GM19099 (cell line): ENCODE measurements around the gene TDRD7.

Source experiments
- POLR2A ChIP-seq: IDR thresholded peaks from 3 replicates; pipeline ENCODE4 v1.6.1; 2011; ENCODE audit warnings: low read depth; ENCODE audit not compliant: insufficient read length; ENCODE audit errors: extremely low read depth

Gene TDRD7

DNA sequence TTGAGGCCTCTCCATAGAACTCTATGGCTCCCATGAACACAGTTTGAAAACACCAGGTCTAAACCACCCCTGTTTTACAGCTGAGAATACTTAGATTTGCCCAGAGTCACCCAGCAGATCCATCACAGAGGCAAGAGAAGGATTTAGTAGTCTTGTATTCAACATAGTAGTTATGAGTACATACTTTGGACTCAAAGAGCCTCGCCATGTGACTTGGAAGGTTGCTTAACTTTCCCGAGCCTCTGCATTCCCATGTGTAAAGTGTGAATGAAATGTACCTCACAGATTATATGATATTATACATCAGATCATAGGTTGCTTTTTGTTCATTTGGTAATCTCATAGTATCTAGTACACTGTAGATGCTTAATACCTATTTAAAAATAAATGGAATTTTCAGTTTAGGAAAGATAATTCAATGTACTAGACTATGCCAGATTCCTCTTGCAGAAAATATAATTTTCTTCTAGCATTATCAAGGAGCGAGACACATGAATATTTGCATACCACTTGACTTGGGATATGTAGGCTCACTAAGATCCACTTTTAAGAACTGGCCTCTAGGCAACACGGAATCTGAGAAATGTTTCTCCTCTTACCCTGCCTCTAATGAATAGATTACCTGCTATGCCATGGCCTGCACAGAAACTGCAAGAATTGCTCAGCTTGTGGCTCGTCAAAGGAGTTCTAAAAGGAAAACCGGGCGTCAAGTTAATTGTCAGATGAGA, 18.6 kb downstream of the TDRD7 start:
- no peak for TF ChIP-seq POLR2A

DNA sequence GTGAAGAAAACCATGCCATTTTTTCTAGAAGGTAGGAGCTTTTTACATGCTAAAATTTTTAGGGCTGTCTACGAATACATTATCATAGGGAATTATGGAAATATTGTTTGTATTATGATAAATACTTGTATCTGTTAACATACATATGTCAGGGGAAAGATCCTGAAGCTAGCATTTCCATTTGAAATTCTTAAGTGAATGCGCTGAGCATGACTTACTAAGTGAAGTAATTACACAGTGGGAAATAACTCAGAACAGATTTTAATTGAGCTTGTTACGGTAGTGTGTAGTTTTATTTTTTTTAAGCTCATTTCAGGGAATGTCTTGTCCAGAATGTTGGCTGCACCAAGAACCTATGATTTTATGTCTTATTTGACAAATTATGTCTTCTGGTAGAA, 19.1 kb downstream of the TDRD7 start:
- no peak for TF ChIP-seq POLR2A

DNA sequence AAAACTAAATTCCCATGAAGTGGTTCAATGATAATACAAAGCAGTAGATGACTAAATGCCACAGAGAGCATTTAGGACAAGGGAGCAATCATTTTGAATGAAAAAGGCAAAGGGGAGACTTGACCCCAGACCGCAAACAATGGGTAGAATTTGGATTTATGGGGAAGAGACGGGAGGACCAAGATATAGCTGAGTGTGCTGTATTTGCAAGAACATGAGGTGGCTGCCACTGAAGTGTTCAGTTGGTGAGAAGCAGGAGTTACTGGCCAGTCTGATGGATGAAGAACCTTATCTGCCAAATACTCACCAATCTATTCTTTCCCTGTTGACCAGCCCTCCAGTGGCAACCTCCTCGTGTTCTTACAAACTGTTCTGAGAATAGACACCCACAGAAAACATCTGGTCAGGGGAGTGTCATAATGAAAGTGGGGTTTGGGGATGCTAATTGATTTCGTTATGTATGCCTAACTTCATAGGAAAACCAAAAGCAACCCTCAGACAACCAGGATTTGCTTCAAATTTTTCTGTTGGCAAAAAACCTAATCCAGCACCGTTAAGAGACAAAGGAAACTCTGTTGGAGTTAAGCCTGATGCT, 19.8 kb downstream of the TDRD7 start:
- TF ChIP-seq POLR2A = no peak

DNA sequence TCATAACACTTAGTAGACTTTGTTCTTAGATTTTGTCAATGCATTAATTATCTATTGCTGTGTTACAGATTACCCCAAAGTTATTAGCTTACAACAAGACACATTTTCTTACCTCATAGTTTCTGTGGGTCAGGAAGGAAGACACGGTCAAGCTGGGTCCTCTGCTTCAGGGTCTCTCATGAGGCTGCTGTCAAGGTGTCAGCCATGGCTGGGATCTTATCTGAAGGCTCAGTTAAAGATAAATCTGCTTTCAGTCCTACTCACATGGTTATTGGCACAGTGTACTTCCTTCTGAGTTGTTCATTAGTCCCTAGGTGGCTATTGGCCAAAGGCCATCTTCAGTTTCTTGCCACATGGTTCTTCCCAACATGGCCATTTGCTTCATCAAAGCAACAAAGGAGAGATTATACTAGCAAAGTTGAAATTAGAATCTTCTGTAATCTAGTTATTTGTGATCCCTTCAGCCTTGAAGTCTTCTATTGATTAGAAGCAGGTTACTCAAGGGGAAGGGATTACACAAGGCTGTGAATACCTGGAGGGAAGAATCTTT, 25.2 kb downstream of the TDRD7 start:
- no peak for TF ChIP-seq POLR2A

DNA sequence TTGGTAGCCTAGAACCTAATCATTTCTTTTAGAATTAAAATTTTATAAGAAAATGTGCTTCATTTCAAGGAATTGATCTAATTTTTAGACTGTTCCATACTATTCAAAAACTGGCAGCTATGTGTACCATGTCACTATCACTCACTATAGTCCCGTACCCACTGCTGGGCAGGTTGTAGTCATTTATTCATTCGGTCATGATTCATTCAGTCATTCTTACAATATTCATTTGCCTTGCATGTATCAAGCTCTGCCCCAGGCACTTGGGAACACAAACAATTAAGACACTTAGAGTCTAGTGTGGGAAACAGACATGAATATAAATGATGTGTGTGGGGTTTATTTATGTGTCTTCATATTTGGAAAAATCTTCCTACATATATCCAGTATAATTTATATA, 26.4 kb downstream of the TDRD7 start:
- TF ChIP-seq POLR2A = no peak

DNA sequence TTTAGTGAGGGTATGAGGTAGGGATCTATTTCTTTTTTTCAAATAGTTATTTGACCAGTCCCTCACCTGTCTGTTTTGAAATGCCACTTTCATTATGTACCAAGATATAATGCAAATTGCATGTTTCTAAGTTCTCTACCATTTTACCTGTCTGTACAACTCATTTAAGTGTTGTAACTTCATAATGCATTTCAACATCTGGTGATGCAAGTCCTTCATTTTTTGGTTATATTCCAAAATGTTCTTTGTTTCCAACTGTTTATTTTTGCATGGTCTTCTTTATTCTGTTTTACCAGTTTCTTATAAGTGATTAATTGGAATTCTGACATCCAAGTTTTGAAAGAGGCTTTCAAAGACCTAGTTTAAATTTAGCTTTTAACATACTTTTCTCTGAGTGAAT, 26.8 kb downstream of the TDRD7 start:
- TF ChIP-seq POLR2A = no peak

DNA sequence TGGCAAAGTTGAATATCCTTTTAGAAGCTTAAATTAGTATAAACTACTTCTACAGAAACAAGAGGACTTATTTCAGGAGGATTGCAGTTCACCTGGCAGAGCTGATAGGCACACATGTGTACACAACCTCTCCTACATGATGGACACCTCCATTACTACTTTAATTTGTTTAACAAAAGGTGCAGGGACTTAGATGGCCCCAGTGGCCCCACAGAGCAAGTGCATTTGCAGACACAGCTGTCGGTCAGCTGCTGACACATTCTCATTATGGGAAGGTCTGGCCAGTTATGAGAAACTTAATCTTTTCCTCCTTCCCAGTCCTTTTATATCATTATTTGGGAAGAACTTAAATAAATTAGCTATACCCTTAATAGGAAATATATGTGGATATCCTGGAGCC, 28.3 kb downstream of the TDRD7 start:
- no peak for TF ChIP-seq POLR2A

DNA sequence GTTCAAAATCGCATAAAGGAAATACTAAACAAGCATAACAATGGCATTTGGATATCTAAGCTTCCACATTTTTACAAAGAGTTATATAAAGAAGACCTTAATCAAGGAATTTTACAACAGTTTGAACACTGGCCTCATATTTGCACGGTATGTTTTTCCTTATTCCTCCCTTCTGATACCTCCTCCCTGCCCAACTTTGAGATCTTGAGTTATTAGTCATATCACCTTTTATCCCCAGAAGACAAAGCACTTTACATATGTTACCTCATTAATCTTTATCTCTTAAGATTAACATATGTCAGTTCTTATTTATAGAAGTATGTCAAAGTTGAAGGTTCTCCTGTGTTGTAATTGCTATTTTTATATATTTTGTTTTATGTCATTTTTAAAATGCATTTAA, 29.8 kb downstream of the TDRD7 start:
- TF ChIP-seq POLR2A = no peak

DNA sequence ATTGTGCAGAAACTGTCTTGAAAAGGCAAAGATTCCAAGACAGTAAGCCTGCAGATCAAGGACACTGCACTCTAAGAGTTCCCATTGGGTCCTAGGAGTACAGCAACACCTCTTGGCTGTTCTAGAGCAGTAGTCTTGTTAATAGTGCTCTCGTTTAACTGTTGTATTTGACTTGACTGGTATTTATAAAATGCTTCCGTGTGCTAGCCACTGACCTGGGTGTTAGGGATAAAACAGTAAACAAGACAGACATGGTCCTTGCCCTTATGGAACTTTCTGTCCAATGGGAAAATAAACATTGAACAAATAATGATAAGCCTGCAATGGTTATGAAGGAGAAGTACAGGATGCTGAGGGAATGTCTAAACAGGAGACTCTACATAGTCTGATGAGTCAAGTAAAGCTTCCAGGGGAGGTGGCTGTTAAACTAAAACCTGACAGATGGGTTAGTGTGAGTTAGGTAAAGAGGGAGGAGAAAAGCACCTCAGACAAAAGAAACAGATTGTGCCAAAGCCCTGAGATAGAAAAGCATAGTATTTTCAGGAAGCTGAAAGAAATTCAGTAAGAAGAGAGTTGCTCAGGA, 33.3 kb downstream of the TDRD7 start:
- no peak for TF ChIP-seq POLR2A

DNA sequence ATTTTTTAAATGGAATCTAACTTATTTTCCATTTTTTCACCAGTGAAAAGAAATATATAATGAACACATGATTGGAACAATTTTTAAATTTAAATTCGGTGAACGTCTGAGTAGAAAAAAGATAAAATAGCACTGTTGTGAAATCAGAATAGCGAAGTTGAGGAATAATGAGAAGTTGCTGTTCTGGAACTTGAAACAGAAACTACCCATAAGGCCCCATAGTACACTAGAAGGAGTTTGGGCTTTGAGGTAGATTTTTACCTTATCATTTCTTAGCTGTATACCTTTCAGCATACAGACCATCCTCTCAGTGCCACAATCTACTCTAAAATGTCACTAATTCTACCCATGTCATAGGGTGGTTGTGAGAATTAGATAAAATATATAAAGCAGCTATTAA, 35.1 kb downstream of the TDRD7 start:
- TF ChIP-seq POLR2A = no peak

DNA sequence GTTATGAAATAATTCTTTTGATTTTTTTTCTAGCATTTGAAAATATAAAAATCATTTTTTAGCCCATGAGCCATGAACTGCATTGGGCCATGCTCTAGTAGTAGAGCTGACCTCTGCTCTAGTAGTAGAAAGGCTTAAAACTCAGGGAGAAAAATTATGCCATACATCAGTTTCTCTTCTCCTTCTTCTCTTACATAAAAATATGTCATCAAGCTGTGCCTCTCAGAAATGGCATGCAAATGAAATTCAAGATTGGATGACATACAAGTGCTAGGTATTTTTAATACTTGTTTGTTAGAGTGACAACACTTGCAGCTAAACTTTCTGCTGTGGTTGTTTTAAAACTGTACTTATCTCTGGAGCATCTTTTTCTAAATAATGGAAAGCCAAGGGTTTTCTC, 47.4 kb downstream of the TDRD7 start:
- TF ChIP-seq POLR2A = no peak

DNA sequence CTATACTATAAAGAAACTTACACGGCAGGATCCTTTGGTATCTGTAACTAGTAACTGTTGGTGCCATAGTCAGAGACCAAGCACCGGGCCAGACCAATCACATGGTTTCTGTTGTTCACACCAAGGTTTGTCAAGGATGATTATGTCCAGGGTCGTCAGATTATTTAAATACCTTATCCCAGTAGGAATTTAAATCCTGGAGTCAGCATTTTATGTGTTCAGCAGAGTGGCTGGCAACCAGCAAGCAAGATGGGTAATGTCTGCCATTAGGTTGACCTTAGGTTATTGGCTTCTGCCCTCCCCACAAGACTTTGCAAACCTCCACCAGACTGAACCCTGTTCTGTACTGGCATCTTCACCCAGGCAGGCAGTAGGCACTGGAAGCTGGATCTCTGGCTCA, 50.3 kb downstream of the TDRD7 start:
- TF ChIP-seq POLR2A = no peak

DNA sequence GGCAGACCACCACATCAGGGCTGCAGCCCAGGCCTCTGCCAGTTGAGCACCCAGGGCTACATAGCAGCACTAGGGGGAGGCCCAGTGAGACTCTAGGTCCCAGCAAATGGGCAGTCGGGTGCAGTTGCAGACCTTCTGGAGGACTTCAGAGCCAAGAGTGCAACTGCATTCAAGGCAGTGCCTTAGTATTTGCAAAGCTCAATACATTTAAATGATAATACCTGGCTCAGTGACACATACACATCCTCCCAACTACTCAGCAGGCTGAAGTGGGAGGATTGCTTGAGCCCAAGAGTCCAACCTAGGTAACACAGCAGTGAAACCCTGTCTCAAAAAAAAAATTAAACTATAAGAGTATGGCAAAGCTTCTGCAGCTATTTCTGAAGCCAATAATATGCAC, 51.0 kb downstream of the TDRD7 start:
- no peak for TF ChIP-seq POLR2A

DNA sequence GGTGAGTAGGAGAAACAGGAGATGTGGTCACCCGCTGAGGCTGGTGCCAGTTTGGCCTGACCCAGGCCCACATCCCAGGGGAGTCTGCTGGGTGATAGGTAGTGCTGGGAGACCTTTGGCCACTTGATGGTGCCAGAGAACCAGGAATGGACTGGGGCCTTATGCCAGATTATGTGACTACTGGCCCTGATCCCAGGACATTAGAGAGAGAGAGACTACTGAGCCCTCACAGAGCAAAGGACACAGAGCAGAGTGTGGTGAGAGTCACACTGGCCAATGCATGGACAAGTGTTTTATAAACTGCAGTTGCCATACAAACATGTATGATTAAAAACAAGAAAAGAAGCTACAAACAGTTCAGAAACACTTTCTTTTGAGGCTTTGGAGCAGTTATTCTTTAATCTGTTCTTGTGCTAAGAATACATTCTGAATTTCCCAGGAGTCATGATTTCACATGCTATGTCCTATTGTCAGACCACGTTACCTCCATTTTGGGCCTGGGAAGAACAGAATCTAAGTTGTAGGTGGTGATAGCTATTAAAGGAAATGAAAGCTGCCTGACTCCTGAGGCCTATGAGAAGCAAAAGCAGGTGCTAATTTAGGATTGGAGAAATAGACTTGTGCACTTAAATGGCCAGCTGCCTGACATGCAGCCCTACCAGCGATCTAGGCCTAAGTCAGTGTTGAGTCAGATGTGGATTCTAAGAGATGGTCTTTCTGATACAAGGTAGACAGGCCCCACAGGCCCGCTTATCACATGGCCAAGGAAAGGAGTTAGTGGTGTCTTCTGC, 57.0 kb downstream of the TDRD7 start:
- TF ChIP-seq POLR2A = no peak

DNA sequence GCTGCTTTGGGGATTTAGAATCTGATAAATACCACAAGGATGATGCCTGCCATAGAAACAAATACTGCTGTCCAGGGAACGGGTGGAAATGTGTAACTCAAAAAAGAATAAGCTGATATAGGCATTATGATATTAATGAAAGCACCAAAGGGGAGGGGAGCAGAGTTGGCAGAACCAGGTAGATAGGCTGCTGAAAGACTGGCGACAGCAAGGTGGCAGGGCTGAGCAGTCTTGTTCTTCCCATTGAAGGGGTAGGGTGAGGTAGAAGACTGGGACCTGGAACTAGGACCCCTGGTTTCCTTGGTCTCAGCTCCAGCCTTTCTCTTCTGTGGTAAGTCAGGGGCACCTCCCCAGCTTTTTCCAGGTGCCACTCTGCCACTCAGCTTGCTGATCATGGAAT, 58.2 kb downstream of the TDRD7 start:
- TF ChIP-seq POLR2A = no peak

DNA sequence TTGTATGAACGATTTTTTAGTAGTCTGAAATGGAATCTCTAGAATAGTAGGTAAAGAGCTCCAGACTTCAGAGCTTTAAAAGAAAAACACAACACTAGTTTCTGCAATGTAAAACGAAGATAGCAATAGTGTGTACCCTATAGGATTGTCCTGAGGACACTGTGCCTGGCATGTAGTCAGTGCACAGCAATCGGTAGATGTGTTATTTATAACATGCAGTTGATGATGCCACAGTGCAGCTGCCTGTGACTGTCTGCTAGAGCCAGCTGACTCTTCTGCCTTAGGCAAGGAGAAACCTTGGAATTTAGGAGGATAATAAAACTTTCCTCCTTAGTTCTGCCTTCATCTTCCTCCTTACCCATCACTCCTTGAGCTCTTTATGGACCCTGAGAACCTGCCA, 61.8 kb downstream of the TDRD7 start:
- no peak for TF ChIP-seq POLR2A

DNA sequence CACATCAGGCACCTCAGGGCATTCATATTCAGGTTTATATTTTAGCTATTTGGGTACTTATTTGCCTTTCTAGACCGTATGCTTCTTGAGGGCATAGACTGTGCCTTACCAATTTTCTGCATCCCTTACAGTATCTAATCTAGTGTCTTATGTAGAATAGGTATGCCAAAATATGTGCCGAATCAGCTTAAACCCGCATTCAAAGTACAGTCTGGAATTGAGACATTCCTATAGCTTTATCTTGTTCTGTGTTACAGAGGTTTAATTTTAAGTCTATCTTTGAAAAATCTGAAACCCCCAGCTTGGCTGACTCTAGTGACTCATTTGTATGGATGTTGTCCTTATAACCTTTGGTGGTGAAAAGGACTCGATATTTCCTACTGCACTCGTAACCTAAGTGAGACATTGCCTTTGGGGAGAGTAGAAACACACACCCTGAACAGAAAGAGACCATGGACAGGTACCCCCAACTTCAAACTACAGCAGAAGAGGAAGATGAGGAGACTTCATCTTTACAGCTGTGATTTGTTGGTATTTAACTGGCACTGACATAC, 62.6 kb downstream of the TDRD7 start:
- TF ChIP-seq POLR2A = no peak
